Neuronal stem cell (in vitro differentiated cells): Measurements from ENCODE around the gene SAMD4A.

ENCODE experiments used
- DNase-seq: peaks from one replicate; pipeline ENCODE4 v3.0.0-alpha.2; 2013; ENCODE audit warnings: low spot score
- H2AFZ ChIP-seq: one replicate; pipeline ENCODE4 v1.6.1; 2013; ENCODE audit warnings: mild to moderate bottlenecking, low read length, inconsistent platforms
- H2AK5ac ChIP-seq: 2 replicates; pipeline ENCODE4 v1.6.1; 2013; ENCODE audit warnings: low read depth, mild to moderate bottlenecking, inconsistent platforms, low read length, moderate library complexity, mixed read lengths
- H2BK120ac ChIP-seq: 2 replicates; pipeline ENCODE4 v1.6.1; 2013; ENCODE audit warnings: low read depth, mild to moderate bottlenecking, inconsistent platforms, low read length, moderate library complexity, mixed read lengths
- H2BK12ac ChIP-seq: one replicate; pipeline ENCODE4 v1.6.1; 2013; ENCODE audit warnings: low read length, inconsistent platforms
- H2BK15ac ChIP-seq: 2 replicates; pipeline ENCODE4 v1.6.1; 2013; ENCODE audit warnings: mild to moderate bottlenecking, low read length, inconsistent platforms, mixed read lengths
- H2BK5ac ChIP-seq: one replicate; pipeline ENCODE4 v1.6.1; 2013; ENCODE audit warnings: inconsistent platforms, mild to moderate bottlenecking, low read length, moderate library complexity
- H3K14ac ChIP-seq: one replicate; pipeline ENCODE4 v1.6.1; 2013; ENCODE audit warnings: low read length, inconsistent platforms
- H3K18ac ChIP-seq: 2 replicates; pipeline ENCODE4 v1.6.1; 2013; ENCODE audit warnings: low read length, inconsistent platforms
- H3K23ac ChIP-seq: 2 replicates; pipeline ENCODE4 v1.6.1; 2013; ENCODE audit warnings: low read depth, mild to moderate bottlenecking, mixed read lengths, low read length, inconsistent platforms; ENCODE audit not compliant: poor library complexity
- H3K27ac ChIP-seq: replicated peaks from 3 replicates; pipeline ENCODE4 v1.5.1; 2013; ENCODE audit warnings: low read length, inconsistent platforms
- H3K27me3 ChIP-seq, 3 experiments: 2 replicates each; pipeline ENCODE4 v1.6.1; 2013; ENCODE audit warnings: low read length in 3 of 3, mild to moderate bottlenecking in 2 of 3, inconsistent platforms in 1 of 3, low read depth in 1 of 3, mixed read lengths in 1 of 3, moderate library complexity in 1 of 3; ENCODE audit not compliant: control insufficient read depth in 3 of 3, insufficient read depth in 3 of 3
- H3K36me3 ChIP-seq, 2 donors: replicated peaks in 1 of 2; 2 replicates each; pipeline ENCODE4 v1.6.1; 2013; ENCODE audit warnings: low read length in 2 of 2; ENCODE audit not compliant: control insufficient read depth in 2 of 2, insufficient read depth in 2 of 2
- H3K4ac ChIP-seq: 2 replicates; pipeline ENCODE4 v1.6.1; 2013; ENCODE audit warnings: inconsistent platforms, mild to moderate bottlenecking, low read length, moderate library complexity
- H3K4me1 ChIP-seq, 2 donors: 1 replicate in 1 of 2; 2 replicates in 1 of 2; pipeline ENCODE4 v1.6.1; 2013; ENCODE audit warnings: low read length in 2 of 2, low read depth in 1 of 2; ENCODE audit not compliant: control insufficient read depth in 2 of 2, insufficient read depth in 1 of 2
- H3K4me2 ChIP-seq: one replicate; pipeline ENCODE4 v1.6.1; 2013; ENCODE audit warnings: mild to moderate bottlenecking, low read length, inconsistent platforms; ENCODE audit not compliant: insufficient read depth, poor library complexity, severe bottlenecking
- H3K4me3 ChIP-seq, 2 donors: 2 replicates each; pipeline ENCODE4 v1.5.1; 2013; ENCODE audit warnings: low read length in 2 of 2, mild to moderate bottlenecking in 2 of 2, inconsistent platforms in 1 of 2, moderate library complexity in 1 of 2
- H3K79me1 ChIP-seq: one replicate; pipeline ENCODE4 v1.6.1; 2013; ENCODE audit warnings: low read depth, mild to moderate bottlenecking, inconsistent platforms, low read length, moderate library complexity
- H3K9ac ChIP-seq: one replicate; pipeline ENCODE4 v1.6.1; 2013; ENCODE audit warnings: mild to moderate bottlenecking, low read depth, low read length, inconsistent platforms; ENCODE audit not compliant: poor library complexity
- H3K9me3 ChIP-seq, 2 donors: replicated peaks in 1 of 2; 2 replicates each; pipeline versions ENCODE3 to v1.6.1; 2013; ENCODE audit warnings: low read length in 2 of 2, mild to moderate bottlenecking in 2 of 2, inconsistent platforms in 1 of 2, low read depth in 1 of 2, mixed read lengths in 1 of 2, moderate library complexity in 1 of 2; ENCODE audit not compliant: control insufficient read depth in 2 of 2, insufficient read depth in 1 of 2
- H4K8ac ChIP-seq: one replicate; pipeline ENCODE4 v1.6.1; 2013; ENCODE audit warnings: low read depth, mild to moderate bottlenecking, inconsistent platforms, low read length, moderate library complexity
- H4K91ac ChIP-seq: one replicate; pipeline ENCODE4 v1.6.1; 2013; ENCODE audit warnings: low read length, low read depth, mild to moderate bottlenecking, inconsistent platforms; ENCODE audit not compliant: poor library complexity
- WGBS, 2 donors: extraction: QIAGEN DNeasy Blood & Tissue Kit; methylation state at CpG; one replicate each; pipeline ENCODE4 v1.1.7; 2013; ENCODE audit warnings: missing lambda C conversion rate in 2 of 2, mixed read lengths in 1 of 2; ENCODE audit not compliant: insufficient read length in 2 of 2, insufficient replicate concordance in 1 of 2; ENCODE audit errors: extremely low coverage in 2 of 2; 5-methylcytosine and 5-hydroxymethylcytosine counted together

The SAMD4A gene

DNA sequence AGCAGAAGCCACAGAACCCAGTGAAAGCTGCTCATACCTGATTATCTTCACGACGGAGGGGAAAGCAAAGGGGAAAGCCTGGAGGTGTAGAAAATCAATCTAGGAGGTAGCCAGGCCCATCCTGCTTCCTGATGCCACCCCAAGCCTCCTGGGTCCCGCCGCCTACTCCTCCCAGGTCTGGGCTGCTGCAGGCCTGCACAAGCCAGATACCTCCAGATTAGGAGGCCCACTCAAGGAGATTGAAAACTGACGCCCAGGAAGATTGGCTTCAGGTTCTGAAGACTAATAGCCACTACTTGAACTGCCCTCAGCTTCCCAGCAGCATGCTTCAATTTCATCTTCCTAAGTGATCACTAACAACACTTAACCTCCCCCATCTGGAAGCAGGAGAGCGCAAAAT is 248.6 kb downstream of the SAMD4A start:
- Histone ChIP-seq H3K27me3 (peaks cover 0 to 13% (median 0%) of the 10 kb centered on the region in 3 experiments), H3K36me3 (no peaks in the 10 kb centered on the region), H4K8ac (no peak overlapping the region), H3K23ac (no peak overlapping the region), H3K18ac (no peak overlapping the region), H3K4me3 (no peak overlapping the region), H3K27ac (no peak overlapping the region), H3K9ac (no peak overlapping the region), H3K4ac (no peak overlapping the region), H3K14ac (no peak overlapping the region), H3K4me1 (peaks cover 11 to 17% of the 10 kb centered on the region in 2 donors), H2AFZ (no peak overlapping the region), H3K79me1 (no peaks in the 10 kb centered on the region), H2BK120ac (no peak overlapping the region), H3K4me2 (no peak overlapping the region), H4K91ac (no peak overlapping the region), H2BK12ac (no peak overlapping the region), H2BK15ac (no peak overlapping the region), H2AK5ac (no peak overlapping the region), H3K9me3 (no peaks in the 10 kb centered on the region), H2BK5ac (no peak overlapping the region)
- no CpG with 5 or more reads among the region's 6 CpGs for WGBS, 2 donors
- no peak for DNase-seq

DNA sequence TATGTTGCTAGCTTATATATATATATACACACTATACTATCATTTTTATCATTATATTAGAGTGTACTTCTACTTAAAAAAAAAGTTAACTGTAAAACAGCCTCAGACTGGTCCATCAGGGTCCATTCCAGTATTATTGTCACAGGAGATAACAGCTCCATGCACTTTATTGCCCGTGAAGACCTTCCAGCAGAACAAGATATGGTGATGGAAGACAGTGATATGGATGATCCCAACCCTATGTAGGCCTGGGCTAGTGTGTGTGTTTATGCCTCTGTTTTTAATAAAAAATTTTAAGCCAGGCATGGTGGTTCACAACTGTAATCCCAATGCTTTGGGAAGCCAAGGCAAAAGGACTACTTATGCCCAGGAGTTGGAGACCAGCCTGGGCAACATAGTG is 249.5 kb downstream of the SAMD4A start:
- Histone ChIP-seq H2AFZ (no peak overlapping the region), H3K9me3 (no peaks in the 10 kb centered on the region), H2BK15ac (no peak overlapping the region), H3K14ac (no peak overlapping the region), H3K23ac (no peak overlapping the region), H3K18ac (no peak overlapping the region), H4K91ac (no peak overlapping the region), H3K4me1 (peaks cover 11 to 17% of the 10 kb centered on the region in 2 donors), H2AK5ac (no peak overlapping the region), H2BK120ac (no peak overlapping the region), H3K27ac (no peak overlapping the region), H3K4me3 (no peak overlapping the region), H2BK5ac (no peak overlapping the region), H3K9ac (no peak overlapping the region), H3K4ac (no peak overlapping the region), H3K27me3 (peaks cover 0 to 12% (median 0%) of the 10 kb centered on the region in 3 experiments), H3K36me3 (no peaks in the 10 kb centered on the region), H3K4me2 (no peak overlapping the region), H2BK12ac (no peak overlapping the region), H3K79me1 (no peaks in the 10 kb centered on the region), H4K8ac (no peak overlapping the region)
- DNase-seq, result no peak
- no CpG with 5 or more reads among the region's 1 CpG for WGBS, 2 donors

DNA sequence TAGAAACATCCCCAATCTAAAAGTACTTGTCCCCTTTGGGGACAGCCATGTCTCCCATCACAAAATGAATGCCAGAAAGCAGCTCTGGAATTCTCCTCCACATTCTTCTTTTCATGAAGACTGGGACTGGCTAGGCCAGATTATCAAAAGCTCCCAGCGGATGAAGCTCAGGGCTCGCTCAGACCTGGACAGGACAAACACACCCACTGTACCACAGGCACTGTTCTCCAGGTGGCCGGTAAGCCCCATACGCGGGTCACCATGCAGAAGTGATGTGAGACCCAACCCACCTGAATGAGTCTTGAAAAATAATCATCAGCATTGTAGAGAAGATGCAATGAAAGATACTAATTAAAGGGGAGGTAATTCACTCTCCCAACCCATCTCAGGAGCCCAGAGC is 250.6 kb downstream of the SAMD4A start:
- Histone ChIP-seq H3K14ac (no peak overlapping the region), H2BK12ac (no peak overlapping the region), H2BK15ac (no peak overlapping the region), H3K18ac (no peak overlapping the region), H3K4me1 (peaks cover 11 to 17% of the 10 kb centered on the region in 2 donors), H3K79me1 (no peaks in the 10 kb centered on the region), H3K9ac (no peak overlapping the region), H2AK5ac (peak overlapping the region; percentile 44), H4K8ac (no peak overlapping the region), H3K23ac (no peak overlapping the region), H3K4ac (peak overlapping the region; percentile 39), H2BK120ac (no peak overlapping the region), H4K91ac (no peak overlapping the region), H3K4me2 (no peak overlapping the region), H3K9me3 (no peaks in the 10 kb centered on the region), H3K4me3 (no peak overlapping the region), H3K36me3 (no peaks in the 10 kb centered on the region), H3K27ac (no peak overlapping the region), H2AFZ (peak overlapping the region; percentile 82), H3K27me3 (peaks cover 0 to 3% (median 0%) of the 10 kb centered on the region in 3 experiments), H2BK5ac (no peak overlapping the region)
- DNase-seq, result no peak
- no CpG with 5 or more reads among the region's 5 CpGs for WGBS, 2 donors

DNA sequence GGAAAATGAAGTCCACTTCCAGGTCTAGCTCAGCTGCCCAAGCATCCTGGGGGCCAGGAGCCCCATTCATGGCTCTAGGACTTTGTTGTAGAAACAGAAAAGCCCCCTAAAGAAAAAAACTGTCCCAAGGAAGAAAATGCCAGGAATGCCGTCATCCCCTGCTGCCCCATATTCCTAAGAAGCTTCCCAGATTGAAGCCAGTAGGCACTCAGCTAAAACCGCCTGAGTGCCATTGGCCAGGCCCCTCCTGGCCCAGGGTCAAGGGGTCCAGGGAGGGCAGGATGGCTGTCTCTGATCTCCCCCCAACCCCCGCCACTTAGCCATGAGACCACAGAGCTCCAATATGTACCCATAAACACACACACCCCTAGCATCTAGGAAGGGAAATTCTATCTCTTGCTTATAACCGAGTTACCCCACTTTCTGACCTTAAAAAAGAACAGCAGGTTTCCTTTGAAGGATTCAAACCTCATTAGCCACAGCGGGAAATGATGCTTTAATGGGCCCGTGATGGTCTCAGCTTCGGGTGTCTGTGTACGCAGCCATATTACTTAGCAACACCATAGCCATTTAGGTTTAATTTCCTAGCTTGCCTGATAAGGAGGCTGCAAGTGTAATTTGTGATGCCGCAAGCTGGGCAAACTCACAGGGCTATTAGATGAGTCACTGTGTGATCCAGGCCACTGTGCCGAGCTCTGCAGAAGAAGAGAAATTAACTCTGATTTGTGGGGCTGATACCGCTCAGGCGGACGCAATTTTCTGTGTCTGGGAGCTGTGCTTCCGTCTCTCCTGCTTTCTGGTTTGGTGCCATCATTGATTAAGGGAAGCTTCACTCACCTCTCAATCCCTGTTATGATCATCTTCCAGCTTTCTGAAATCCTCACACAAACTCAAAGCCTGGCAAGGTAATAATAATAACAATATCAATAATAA is 251.5 kb downstream of the SAMD4A start:
- Histone ChIP-seq H3K4me3 (no peak overlapping the region), H3K9ac (no peak overlapping the region)
- DNase-seq, result no peak

More for the DNA sequence above, 251.5 kb downstream of the SAMD4A start:
- H4K8ac ChIP-seq, result no peak overlapping the region
- no peaks in the 10 kb centered on the region for H3K36me3 ChIP-seq
- no peak overlapping the region for H3K4me2 ChIP-seq
- H2BK12ac ChIP-seq, result no peak overlapping the region
- H3K4ac ChIP-seq, result no peak overlapping the region
- H3K4me1 ChIP-seq, result peaks cover 11 to 17% of the 10 kb centered on the region in 2 donors
- no CpG with 5 or more reads among the region's 14 CpGs for WGBS, 2 donors
- H2AFZ ChIP-seq, result peak overlapping the region; percentile 82
- peak overlapping the region; percentile 62 for H3K18ac ChIP-seq
- H2BK15ac ChIP-seq, result no peak overlapping the region
- no peak overlapping the region for H2BK120ac ChIP-seq
- no peak overlapping the region for H2AK5ac ChIP-seq
- H3K79me1 ChIP-seq, result no peaks in the 10 kb centered on the region
- no peak overlapping the region for H3K27ac ChIP-seq
- no peaks in the 10 kb centered on the region for H3K27me3 ChIP-seq
- H3K14ac ChIP-seq, result no peak overlapping the region
- H2BK5ac ChIP-seq, result no peak overlapping the region
- no peak overlapping the region for H4K91ac ChIP-seq
- H3K9me3 ChIP-seq, result no peaks in the 10 kb centered on the region
- no peak overlapping the region for H3K23ac ChIP-seq
